ENCODE results near the gene SPAG17. TPM values are rescaled to one million over a fixed set of nuclear protein-coding genes. Genes with fewer than 3 reads are reported as not detected.

The SPAG17 gene
- total and polyA plus RNA-seq, 2 experiments from 2014 or later = 0.42 to 1.2 TPM

- TF ChIP-seq CTCF (IDR thresholded peaks at IDR 0.05; ENCODE audit: low read depth, low read length) = no peak
- Histone ChIP-seq H3K27ac (no peak overlapping the region), H3K27me3 (no peaks in the 10 kb centered on the region), H3K4me1 (ENCODE audit: low read depth) (no peaks in the 10 kb centered on the region), H3K9me3 (ENCODE audit: low read depth) (no peaks in the 10 kb centered on the region), H3K36me3 (no peaks in the 10 kb centered on the region), H3K4me3 (no peak overlapping the region)
- DNase-seq (ENCODE audit: low read depth in 1 of 2, low spot score in 1 of 2) = no peak
These were observed 167.0 kb downstream of the SPAG17 start for GRCh38 chr1:118018060-118018459.

GRCh38 chr1:118013938-118014337 is 171.1 kb downstream of the SPAG17 start:
- no peak overlapping the region for H3K27ac ChIP-seq
- H3K36me3 ChIP-seq = no peaks in the 10 kb centered on the region
- no peaks in the 10 kb centered on the region for H3K9me3 ChIP-seq (ENCODE audit: low read depth)
- no peaks in the 10 kb centered on the region for H3K27me3 ChIP-seq
- no peak for DNase-seq (ENCODE audit: low read depth in 1 of 2, low spot score in 1 of 2)
- no peak overlapping the region for H3K4me3 ChIP-seq
- TF ChIP-seq CTCF (IDR thresholded peaks at IDR 0.05; ENCODE audit: low read depth, low read length) = no peak
- H3K4me1 ChIP-seq (ENCODE audit: low read depth) = no peaks in the 10 kb centered on the region

- no peaks in the 10 kb centered on the region for H3K27me3 ChIP-seq
- DNase-seq (ENCODE audit: low read depth in 1 of 2, low spot score in 1 of 2) = no peak
- no peaks in the 10 kb centered on the region for H3K4me1 ChIP-seq (ENCODE audit: low read depth)
- H3K9me3 ChIP-seq (ENCODE audit: low read depth) = no peaks in the 10 kb centered on the region
- no peak overlapping the region for H3K4me3 ChIP-seq
- H3K36me3 ChIP-seq = no peaks in the 10 kb centered on the region
- H3K27ac ChIP-seq = no peak overlapping the region
- no peak for TF ChIP-seq CTCF (IDR thresholded peaks at IDR 0.05; ENCODE audit: low read depth, low read length)
These were observed 171.7 kb downstream of the SPAG17 start for GRCh38 chr1:118013336-118013735.

- H3K36me3 ChIP-seq = no peaks in the 10 kb centered on the region
- no peak overlapping the region for H3K4me3 ChIP-seq
- H3K4me1 ChIP-seq (ENCODE audit: low read depth) = no peaks in the 10 kb centered on the region
- no peaks in the 10 kb centered on the region for H3K9me3 ChIP-seq (ENCODE audit: low read depth)
- no peak overlapping the region for H3K27ac ChIP-seq
- H3K27me3 ChIP-seq = no peaks in the 10 kb centered on the region
- TF ChIP-seq CTCF (IDR thresholded peaks at IDR 0.05; ENCODE audit: low read depth, low read length) = no peak
- no peak for DNase-seq (ENCODE audit: low read depth in 1 of 2, low spot score in 1 of 2)
These were observed 172.4 kb downstream of the SPAG17 start for GRCh38 chr1:118012515-118013124.

- Histone ChIP-seq H3K4me1 (ENCODE audit: low read depth) (no peaks in the 10 kb centered on the region), H3K27me3 (no peaks in the 10 kb centered on the region), H3K36me3 (no peaks in the 10 kb centered on the region), H3K27ac (no peak overlapping the region), H3K4me3 (no peak overlapping the region), H3K9me3 (ENCODE audit: low read depth) (no peaks in the 10 kb centered on the region)
- TF ChIP-seq CTCF (IDR thresholded peaks at IDR 0.05; ENCODE audit: low read depth, low read length) = no peak
- DNase-seq (ENCODE audit: low read depth in 1 of 2, low spot score in 1 of 2) = no peak
These were observed 177.0 kb downstream of the SPAG17 start for GRCh38 chr1:118008011-118008410.
